GM10266 (cell line): Measurements from ENCODE around the gene CD84.
A peak's percentile ranks its signal among the peaks of the same experiment; 100 is the strongest.
"Not testable (repeated sequence)": the region's sequence is repeated elsewhere in the genome, so short reads cannot be mapped to it uniquely, and the experiment has no call there.

Experiments used
- DNase-seq: peaks from one replicate; pipeline ENCODE4 v3.0.0; 2012; ENCODE audit errors: extremely low spot score
- TF ChIP-seq, protein P1 (sequence below): IDR thresholded peaks from 2 replicates; pipeline ENCODE4 v1.5.1; 2012; ENCODE audit warnings: mild to moderate bottlenecking, low read depth; ENCODE audit not compliant: control insufficient read depth, insufficient read depth; ENCODE audit errors: missing control alignments

CD84 gene

DNA sequence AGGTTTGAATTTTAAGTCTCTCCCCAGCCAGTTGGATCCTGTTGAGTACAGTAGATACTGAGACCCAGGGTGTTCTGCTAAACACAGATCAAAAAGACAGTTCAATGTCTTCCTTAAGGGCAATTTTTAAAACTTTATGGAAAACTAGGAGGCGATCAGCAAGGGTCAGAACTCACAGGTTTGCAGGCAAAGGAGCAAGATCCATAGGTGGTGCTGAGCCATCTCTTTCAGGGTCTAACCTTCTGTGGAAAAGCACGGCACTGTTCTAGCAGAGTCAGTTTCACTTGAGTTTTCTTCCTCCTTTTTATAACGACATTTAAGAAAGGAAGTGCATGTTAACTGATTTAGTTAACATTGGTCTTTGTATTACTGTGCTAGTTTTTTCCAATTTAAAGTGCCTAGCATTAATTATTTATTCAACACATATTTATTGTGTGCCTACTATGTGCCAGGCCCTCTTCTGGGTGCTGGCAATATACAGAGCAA is at the start of gene CD84:
Gene CD84 (minus strand): TSS at position 281 of the 486 bp plus-strand sequence. CDS start 59 bp downstream, at position 222.
- DNase-seq = no peak
- TF ChIP-seq, protein P1, sequence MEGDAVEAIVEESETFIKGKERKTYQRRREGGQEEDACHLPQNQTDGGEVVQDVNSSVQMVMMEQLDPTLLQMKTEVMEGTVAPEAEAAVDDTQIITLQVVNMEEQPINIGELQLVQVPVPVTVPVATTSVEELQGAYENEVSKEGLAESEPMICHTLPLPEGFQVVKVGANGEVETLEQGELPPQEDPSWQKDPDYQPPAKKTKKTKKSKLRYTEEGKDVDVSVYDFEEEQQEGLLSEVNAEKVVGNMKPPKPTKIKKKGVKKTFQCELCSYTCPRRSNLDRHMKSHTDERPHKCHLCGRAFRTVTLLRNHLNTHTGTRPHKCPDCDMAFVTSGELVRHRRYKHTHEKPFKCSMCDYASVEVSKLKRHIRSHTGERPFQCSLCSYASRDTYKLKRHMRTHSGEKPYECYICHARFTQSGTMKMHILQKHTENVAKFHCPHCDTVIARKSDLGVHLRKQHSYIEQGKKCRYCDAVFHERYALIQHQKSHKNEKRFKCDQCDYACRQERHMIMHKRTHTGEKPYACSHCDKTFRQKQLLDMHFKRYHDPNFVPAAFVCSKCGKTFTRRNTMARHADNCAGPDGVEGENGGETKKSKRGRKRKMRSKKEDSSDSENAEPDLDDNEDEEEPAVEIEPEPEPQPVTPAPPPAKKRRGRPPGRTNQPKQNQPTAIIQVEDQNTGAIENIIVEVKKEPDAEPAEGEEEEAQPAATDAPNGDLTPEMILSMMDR = no peak

DNA sequence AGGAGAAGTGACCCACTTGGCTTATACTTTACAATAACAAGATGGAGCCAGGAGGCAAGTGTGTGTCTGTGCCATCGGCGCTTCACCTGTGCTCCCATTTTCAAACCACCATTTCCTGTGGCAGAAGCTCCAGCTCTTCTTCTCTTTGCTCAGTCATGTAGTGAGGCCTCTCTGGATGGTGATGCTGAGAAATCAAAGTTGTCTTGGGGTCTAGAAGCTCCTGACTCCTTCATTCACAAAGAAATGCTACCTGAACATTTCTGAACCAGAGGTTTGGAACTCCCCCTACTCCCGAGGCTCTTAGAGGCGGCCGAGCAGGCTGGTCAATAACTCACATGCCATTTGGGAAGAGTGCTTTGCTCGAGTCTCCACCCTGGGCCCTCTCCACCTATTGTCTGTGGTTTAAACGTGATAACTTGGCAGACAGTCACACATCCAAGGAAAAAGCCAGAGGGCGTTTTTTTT is 49.5 kb upstream of the CD84 start:
- TF ChIP-seq, protein P1 = no peak
- DNase-seq = no peak

DNA sequence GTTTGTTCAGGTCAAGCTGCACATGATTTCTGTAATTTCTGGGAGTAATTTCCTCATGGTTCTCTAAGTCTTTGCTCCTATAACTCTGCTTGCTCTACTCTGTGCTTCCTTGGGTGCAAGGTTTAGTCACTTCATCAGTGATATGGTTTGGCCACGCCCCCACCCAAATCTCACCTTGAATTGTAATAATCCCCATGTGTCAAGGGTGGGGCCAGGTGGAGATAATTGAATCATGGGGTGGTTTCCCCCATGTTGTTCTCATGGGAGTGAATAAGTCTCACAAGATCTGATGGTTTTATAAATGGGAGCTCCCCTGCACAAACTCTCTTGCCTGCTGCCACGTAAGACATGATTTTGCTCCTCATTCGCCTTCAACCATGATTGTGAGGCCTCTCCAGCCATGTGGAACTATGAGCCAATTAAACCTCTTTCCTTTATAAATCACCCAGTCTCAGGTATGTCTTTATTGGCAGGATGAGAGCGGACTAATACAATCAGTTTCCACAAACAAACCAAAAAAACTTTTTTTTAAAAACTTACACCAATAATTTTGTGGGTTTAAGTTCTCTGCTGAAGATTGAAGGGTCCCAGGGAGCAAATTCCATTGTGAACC is 48.5 kb upstream of the CD84 start:
- not testable (repeated sequence) for DNase-seq

- DNase-seq = peak; percentile 24
- TF ChIP-seq, protein P1 = no peak
These were observed 47.4 kb upstream of the CD84 start for GRCh38 chr1:160626509-160627342.

DNA sequence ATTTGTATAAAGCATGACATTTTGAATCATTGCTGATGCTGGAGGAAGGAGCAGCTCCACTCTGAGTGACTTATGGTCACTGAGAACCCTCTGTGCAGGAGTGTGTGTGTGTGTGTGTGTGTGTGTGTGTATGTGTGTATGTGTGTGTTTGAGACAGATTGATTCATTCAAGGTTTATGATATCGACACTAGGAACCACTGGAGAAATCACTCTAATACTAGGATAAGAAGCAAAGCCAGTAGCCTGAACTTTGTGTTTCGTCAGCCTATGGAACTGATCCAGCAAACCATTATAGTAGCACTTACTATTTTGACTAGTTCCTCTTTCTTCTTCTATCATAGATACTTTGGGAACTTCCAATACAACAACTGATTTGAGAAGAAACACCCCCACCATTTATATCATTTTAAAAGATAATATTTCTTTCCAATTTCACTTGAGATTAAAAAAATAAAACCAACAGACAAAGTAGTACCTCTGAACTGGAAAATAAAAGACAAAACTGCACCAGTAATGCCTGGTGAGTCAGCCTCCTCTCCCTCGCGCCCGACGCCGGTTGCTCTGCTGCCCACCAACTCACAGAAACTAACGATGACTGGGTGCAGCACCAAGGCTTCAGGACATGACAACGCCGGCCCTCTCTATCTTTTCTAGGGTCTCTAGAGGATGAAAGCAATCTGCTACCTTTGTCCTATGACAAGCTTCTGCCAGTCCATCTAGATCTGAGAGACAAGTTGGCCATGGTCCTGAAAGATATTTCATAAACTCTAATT is 46.6 kb upstream of the CD84 start:
- DNase-seq = no peak
- TF ChIP-seq, protein P1 = no peak

GRCh38 chr1:160625321-160625720 is 46.0 kb upstream of the CD84 start:
- no peak for DNase-seq
- TF ChIP-seq, protein P1 = no peak

GRCh38 chr1:160624464-160624863 is 45.2 kb upstream of the CD84 start:
- DNase-seq = peak; percentile 26
- TF ChIP-seq, protein P1 = no peak
